GM06990 (cell line): Measurements from ENCODE around the gene DROSHA.

ENCODE experiments used
- DNase-seq: peaks from one replicate; pipeline ENCODE4 v3.0.0-alpha.2; 2011; ENCODE audit not compliant: insufficient read length; ENCODE audit errors: extremely low read depth
- H3K27me3 ChIP-seq: replicated peaks from 2 replicates; pipeline ENCODE4 v1.6.0; 2011; ENCODE audit warnings: low read length; ENCODE audit not compliant: control insufficient read depth, insufficient read depth
- H3K36me3 ChIP-seq: 2 replicates; pipeline ENCODE4 v1.5.1; 2011; ENCODE audit warnings: low read length; ENCODE audit not compliant: control insufficient read depth, insufficient read depth
- H3K4me3 ChIP-seq: replicated peaks from 2 replicates; pipeline ENCODE4 v1.5.1; 2011; ENCODE audit warnings: low read depth, mild to moderate bottlenecking, control low read depth, low read length
- TF ChIP-seq, protein P1 (sequence below): IDR thresholded peaks from 2 replicates; pipeline ENCODE4 v1.5.1; 2011; ENCODE audit warnings: low read length, control low read depth, mild to moderate bottlenecking, inconsistent platforms; ENCODE audit not compliant: insufficient read depth, poor library complexity, severe bottlenecking

The DROSHA gene

DNA sequence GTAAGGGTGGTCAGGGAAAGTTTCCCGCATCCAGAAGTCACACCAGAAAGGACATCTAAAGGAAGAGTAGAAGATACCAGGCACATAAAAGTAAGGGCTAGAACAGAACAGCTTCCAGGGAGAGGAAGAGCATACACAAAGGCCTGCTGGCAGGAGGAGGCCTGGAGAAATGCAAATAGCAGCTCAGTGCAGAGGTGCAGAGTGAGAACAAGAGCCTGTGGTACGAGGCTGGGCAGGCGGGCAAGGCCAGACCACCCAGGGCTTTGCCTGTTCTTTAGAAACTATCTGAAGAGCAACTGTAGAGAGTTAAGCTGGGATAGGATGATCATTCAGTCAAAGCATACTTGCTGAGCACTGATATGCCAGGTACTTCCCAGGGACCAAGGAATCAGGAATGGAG lies 115.3 kb downstream of the DROSHA start:
- Histone ChIP-seq H3K36me3 (peaks cover 7% of the 10 kb centered on the region), H3K27me3 (no peaks in the 10 kb centered on the region), H3K4me3 (no peak overlapping the region)
- TF ChIP-seq, protein P1, sequence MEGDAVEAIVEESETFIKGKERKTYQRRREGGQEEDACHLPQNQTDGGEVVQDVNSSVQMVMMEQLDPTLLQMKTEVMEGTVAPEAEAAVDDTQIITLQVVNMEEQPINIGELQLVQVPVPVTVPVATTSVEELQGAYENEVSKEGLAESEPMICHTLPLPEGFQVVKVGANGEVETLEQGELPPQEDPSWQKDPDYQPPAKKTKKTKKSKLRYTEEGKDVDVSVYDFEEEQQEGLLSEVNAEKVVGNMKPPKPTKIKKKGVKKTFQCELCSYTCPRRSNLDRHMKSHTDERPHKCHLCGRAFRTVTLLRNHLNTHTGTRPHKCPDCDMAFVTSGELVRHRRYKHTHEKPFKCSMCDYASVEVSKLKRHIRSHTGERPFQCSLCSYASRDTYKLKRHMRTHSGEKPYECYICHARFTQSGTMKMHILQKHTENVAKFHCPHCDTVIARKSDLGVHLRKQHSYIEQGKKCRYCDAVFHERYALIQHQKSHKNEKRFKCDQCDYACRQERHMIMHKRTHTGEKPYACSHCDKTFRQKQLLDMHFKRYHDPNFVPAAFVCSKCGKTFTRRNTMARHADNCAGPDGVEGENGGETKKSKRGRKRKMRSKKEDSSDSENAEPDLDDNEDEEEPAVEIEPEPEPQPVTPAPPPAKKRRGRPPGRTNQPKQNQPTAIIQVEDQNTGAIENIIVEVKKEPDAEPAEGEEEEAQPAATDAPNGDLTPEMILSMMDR: no peak
- no peak for DNase-seq

DNA sequence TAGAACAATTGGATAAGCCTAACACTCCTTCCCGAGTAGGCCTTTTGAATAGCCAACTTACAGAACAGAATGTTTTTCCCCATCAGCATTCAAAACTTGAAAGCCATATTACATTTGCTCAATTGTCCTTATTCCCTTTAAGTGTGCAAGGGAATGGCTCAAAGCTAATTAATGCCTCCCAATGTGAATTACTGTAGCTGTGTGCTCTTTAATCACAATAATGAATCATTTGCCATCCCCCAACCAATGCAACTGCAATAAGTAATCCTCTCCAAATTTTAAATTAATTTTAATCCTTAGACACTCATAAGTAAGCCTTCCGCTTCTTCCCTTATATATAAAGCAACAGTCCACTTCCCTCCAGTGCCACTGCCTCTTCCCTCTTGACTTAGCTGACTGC lies 115.9 kb downstream of the DROSHA start:
- H3K4me3 ChIP-seq: no peak overlapping the region
- H3K27me3 ChIP-seq: no peaks in the 10 kb centered on the region
- H3K36me3 ChIP-seq: peaks cover 7% of the 10 kb centered on the region
- TF ChIP-seq, protein P1: no peak
- no peak for DNase-seq

DNA sequence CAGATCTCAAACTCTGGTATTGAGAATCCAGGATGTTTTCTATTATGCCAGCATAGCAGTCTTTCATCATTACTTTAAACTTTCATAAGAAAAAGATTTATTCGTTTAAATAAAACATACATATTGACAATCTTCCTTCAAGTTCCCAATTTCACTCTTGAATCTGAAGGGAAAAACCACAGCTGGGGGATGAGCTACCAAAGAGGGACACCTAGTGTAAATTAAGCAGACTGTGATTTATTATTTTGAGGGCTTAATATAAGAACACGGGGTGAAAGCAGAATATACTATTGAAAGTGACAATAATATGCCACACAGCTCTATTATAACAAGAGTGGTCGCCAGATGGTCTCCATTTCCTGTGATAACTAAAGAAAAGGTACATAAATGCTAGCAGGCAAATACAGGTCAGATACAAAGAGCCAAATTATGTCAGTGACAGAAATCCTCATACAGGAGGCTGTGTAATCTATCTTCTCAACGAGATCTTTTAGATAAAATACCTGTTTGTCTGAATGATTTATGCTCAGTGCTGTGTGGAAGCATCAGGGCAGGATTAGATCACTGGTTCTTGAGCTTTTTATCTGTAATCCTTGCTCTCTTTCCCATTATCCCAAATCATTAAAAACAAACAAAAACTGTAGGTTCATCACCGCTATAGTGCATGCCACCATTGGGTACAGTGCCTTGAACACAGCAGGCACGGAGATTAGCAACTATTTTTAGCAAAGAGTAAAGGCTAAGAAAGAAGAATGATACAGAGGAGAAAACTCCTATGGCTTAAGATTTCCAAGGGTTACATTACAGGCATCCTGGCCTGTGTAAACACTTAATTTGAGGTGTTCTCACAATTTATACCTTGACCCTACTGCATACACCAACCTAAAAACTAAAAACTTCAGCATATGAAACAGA lies 116.6 kb downstream of the DROSHA start:
- TF ChIP-seq, protein P1: no peak
- Histone ChIP-seq H3K27me3 (no peaks in the 10 kb centered on the region), H3K4me3 (no peak overlapping the region), H3K36me3 (peaks cover 9% of the 10 kb centered on the region)
- DNase-seq: no peak

DNA sequence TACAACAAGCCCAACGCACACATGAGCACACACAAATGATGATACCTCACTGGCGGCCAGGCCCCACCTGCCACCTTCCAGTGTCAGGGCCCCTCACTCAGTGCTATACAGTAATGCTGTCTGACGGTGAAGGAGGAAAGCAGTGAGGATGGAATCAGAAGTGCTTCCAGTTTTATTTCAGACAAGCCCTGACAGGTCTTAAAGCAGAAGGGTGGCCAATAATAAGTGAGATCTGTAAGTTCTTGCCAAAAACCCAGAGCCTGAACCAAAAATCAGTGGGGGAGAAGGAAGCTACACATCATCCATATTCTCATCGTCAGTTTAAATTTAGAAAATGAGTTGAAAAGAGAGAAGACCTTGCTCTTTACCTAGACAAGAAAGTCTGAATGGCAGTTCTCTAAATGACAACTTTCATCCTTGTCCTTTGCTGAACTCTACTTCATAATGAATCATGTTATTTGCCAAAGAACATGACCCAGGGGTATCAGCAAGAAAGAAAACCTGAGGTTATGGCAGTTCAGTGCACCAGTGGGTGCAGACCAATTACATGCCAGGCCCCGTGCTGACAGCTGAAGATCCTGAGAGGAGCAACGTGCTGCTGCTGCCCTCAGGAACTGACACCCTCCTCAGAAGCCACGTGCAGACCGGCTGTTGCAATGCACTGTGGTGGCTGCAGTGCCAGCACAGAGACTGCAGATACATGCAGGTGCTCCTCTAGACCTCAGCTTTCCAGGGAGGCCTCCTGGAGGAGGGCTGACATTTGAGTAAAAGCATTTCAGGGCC lies 118.7 kb downstream of the DROSHA start:
- DNase-seq: no peak
- TF ChIP-seq, protein P1: no peak
- H3K36me3 ChIP-seq: peaks cover 10% of the 10 kb centered on the region
- H3K4me3 ChIP-seq: no peak overlapping the region
- H3K27me3 ChIP-seq: no peaks in the 10 kb centered on the region

DNA sequence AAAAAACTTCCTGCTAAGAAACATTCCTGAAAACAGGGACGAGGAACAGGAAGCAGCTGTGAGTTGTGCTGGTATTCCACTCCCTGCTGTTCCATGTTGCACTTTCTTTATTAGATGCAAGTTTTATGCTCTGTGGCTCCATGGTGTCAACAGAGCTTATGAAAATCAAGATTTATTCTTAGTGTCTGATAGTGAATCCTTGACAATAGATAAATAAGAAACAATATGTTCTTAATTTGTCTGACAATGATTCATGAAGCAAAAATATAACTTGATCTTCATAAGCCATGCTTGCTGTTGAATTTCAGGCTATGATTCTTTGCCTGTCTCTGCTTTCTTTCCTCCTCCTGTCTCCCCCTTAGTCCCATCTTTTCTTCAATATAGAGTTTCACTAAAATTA lies 119.6 kb downstream of the DROSHA start:
- DNase-seq: no peak
- no peaks in the 10 kb centered on the region for H3K27me3 ChIP-seq
- H3K4me3 ChIP-seq: no peak overlapping the region
- H3K36me3 ChIP-seq: peaks cover 10% of the 10 kb centered on the region
- TF ChIP-seq, protein P1: no peak
